ENCODE measurements around the gene MRGPRD.

DNA sequence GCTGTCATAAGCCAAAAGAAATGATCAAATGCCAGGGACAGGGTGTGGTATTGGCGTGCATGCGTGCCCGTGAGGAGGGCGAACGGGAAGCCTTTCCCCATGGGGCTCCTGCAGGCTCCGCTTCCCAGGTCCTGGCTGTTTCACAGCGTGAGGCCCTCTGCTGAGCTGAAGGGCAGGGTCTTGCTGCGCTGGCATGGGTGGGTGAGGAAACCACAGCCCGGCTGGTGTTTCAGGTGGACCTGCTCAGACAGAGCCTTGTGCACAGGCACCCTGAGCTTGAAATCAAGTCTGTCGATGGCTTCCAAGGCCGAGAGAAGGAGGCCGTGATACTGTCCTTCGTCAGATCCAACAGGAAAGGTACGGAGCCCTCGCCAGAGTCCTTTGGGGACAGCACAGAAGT lies 45.7 kb downstream of the MRGPRD start:
- TF ChIP-seq CTCF (IDR thresholded peaks at IDR 0.05; ENCODE audit: insufficient read depth, low read length): no peak
- TF ChIP-seq, protein P1, sequence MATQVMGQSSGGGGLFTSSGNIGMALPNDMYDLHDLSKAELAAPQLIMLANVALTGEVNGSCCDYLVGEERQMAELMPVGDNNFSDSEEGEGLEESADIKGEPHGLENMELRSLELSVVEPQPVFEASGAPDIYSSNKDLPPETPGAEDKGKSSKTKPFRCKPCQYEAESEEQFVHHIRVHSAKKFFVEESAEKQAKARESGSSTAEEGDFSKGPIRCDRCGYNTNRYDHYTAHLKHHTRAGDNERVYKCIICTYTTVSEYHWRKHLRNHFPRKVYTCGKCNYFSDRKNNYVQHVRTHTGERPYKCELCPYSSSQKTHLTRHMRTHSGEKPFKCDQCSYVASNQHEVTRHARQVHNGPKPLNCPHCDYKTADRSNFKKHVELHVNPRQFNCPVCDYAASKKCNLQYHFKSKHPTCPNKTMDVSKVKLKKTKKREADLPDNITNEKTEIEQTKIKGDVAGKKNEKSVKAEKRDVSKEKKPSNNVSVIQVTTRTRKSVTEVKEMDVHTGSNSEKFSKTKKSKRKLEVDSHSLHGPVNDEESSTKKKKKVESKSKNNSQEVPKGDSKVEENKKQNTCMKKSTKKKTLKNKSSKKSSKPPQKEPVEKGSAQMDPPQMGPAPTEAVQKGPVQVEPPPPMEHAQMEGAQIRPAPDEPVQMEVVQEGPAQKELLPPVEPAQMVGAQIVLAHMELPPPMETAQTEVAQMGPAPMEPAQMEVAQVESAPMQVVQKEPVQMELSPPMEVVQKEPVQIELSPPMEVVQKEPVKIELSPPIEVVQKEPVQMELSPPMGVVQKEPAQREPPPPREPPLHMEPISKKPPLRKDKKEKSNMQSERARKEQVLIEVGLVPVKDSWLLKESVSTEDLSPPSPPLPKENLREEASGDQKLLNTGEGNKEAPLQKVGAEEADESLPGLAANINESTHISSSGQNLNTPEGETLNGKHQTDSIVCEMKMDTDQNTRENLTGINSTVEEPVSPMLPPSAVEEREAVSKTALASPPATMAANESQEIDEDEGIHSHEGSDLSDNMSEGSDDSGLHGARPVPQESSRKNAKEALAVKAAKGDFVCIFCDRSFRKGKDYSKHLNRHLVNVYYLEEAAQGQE (IDR thresholded peaks at IDR 0.05; ENCODE audit: insufficient replicate concordance, low read depth): no peak

Data from HL-60 (cell line).